NCI-H146 treated with DMSO at 0.1 percent for 48 hours (cell line): Measurements from ENCODE around the gene TRIM52.

ENCODE experiments used
- DNase-seq: peaks from one replicate; lab custom pipeline; 2025; ENCODE audit not compliant: unreplicated experiment; lab: John Stamatoyannopoulos, UW

TRIM52 gene

DNA sequence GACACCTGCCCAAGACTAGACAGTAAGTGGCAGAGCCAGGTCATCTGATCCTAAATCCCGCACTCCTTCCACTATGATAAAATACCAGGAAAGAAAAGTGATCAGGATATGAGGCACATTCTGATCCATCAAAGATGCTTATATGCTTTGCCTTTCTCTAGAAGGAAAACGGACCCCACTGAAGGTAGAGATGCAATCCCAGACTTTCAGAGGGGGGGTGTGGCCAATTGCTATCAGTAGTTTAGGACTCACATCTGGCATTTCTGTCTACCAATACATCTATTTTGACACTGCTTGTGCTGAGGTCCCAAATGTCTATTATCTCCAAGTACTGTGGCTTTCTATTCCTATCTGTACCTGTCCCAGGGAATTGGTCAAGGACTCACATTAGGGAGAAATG lies 1.7 kb downstream of the TRIM52 start:
- DNase-seq, result no peak

DNA sequence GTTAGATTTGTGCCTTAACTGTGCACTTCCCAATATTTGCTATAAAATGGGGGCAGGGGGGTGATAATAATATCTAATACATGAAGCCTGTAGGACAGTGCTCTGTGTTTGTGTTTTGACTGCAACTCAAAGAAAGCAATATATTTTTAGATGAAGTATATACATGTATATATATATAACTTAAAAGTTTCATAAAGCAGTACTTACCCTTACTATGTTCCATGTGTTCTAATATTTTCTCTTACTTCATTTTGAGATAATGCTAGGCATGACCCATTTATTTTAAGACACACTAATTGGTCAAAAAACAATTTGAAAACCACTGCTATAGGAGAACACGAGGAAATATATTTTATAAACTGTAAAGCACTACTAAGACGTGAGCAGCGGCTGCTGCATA lies 2.4 kb downstream of the TRIM52 start:
- DNase-seq, result no peak

DNA sequence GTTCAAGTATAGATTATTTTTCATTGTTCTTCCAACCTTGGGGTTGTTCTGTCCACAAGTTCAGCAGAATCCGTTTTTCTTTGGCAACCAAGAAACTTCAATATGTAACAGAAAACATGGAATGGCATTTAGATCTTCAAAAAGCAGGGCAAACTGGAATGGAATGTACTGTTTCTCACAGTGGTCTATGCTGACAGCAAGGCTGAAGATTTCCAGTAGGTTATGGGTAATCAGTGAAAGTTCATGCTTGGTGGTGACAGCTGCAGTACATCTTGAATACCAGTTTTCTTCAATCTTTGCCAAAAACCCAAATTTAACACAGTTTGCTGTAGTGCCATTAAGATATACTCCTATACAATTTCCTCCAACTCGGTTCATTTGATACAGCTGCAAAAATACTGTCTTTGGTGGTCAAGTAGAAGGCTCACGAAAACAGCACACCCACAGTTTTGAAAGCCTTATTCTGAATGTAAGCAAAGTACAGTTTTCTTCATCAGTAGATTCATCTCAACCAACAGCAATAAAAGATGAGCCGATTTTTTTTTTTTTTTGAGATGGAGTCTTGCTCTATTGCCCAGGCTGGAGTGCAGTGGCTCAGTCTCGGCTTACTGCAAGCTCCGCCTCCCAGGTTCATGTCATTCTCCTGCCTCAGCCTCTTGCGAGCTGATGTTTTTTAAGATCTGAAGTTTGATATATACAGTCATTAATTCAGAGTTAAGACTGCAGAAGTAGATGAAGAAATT lies 4.9 kb downstream of the TRIM52 start:
- DNase-seq, result no peak

DNA sequence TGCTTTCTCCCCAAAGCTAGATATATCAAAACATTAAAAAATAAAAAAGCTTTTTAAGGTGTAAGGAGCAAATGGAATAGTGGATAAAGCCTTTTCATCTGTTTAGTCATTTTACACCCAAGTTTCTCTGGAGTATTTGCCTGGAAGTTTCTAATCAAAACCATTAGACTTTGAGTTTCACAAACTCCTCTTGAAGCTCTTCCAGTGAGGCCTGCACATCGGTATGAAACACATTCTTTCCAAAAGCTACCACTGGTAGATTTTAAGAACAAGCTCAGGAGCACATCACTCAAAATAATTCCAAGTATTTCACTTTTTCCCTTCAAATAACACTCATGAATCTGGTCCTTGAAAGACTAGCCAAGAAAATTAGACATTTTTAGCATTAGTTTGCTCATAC lies 5.7 kb downstream of the TRIM52 start:
- no peak for DNase-seq

DNA sequence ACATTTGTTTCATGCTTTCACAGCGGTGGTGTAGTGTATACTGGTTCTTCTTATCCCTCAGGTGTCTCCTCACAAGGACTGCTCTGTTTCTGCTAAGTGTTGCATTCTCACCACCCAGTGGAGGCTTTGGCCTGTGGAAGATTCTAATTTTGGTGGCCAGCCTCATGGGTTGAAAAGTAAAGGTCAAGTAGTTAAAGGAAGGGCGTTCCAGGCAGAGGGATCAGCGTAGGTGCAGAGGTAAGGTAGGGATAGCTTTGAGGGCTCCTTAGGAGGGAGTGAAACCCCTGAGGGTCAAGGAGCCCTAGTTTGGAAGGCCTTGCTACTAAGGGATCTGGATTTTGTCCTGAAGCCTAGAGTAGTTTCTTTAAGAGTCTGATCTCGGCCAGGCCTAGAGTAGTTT lies 12.7 kb downstream of the TRIM52 start:
- DNase-seq, result no peak

DNA sequence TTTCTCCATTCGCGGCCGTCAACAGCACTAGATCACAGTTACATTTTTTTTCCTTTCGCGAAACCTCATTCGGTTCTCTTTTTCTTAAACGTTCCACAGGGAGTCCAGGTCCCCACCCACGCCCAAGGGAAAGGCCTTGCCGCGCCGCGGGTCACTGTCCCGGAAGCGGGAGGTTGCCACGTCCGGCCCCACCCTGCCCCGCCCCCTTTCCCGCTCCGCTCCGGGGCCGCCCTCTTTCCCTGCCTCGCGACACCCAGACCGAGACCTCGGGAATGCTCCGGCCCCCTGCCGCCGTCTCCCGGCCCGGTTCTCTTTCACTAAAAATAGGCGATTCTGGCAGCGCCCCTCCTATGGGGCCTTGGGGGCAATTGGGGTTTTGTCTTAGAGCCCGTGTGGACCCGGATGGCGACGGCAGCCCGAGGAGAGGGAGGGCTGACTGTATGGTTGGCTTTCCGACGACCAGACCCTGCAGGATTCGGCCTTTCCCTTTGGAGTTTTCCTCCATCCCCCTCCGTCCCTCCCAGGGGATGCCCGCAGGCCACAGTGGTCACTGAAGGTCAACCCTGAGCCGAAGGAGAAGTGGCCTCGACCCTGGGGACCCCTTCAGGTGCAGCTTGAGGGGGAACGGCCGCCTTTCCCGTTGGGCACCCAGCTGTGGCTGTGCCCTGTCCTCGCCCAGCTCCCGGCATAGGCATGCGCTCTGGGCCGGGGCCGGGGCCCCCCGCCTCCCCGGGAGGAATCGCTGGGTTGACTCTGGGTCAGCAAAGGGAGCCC lies 14.5 kb downstream of the TRIM52 start:
- DNase-seq, result no peak

DNA sequence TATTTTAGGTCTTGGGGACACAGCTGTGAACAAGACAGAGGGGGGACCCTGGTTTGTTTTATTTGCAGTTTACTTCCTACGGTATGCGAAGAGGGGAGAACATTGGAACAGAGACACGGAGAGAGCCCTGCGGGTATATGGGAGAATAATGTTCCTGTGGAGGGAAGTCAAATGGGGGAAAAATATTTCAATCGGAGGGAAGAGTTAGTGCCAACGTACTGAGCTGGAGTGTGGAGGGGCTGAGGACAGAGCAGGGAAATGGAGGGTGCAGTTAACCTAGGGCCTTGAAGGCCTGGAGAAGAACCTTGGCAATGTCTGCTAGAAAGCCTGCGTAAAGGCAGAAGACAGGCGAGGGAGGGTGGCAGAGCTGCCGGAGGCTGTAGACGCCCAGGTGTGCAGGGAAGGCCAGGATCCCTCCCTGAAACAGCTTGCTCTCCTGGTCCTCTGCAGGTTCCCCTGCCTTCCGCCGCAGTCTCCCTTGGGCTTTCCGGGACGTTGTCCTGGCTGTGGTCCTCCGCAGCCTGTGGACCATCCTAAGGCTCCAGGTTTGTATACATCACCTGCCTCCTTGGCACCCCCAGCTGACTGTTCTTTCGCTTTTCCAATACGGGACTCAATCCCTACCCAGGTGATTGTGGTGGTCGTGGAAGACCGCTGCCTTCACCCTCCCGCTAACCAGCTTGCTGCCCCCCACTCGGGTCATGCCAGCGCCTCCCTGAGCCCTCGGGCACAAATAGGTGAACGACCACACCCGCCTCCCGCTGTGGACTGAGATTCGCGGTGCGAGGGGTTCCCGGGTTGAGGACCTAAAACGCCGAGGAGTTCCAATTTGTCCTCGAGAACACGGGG lies 15.3 kb downstream of the TRIM52 start:
- DNase-seq, result no peak

DNA sequence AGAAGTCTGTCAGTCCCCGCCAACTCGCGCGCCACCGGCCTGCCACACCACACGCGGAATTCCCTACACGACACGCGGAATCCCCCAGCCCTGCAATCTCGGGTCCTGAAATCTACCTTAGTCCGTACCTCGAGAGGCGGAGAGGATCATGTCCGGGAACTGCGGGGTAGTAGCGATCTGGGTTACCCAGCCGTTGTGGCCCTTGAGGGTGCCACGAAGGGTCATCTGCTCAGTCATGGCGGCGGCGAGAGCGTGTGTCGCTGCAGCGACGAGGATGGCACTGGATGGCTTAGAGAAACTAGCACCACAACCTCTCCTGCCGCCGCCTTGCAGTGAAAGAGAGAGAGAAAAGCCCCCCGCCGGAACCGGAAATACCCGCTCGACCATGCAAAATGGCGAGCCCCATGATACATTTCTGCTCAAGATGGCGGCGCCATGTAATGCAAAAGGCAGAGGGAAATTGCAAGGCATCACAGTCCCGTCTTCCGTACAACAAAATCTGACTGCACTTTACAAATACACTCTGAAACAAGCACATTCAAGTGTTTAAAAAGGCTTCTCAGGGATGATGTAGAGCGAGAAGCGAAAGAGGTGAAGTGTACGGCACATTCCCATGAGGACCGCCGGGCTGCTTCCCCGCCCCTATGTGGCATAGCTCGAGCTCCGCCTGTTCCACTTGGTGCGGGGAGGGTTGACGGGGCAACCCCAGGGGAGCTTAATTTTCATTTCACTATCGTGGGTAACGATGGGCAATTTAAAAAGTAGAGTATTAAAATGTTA lies 17.2 kb downstream of the TRIM52 start, which contains the start of gene RACK1:
Gene RACK1 (minus strand): TSS at position 343 of the 780 bp plus-strand sequence. CDS start 106 bp downstream, at position 237.
- no peak for DNase-seq

DNA sequence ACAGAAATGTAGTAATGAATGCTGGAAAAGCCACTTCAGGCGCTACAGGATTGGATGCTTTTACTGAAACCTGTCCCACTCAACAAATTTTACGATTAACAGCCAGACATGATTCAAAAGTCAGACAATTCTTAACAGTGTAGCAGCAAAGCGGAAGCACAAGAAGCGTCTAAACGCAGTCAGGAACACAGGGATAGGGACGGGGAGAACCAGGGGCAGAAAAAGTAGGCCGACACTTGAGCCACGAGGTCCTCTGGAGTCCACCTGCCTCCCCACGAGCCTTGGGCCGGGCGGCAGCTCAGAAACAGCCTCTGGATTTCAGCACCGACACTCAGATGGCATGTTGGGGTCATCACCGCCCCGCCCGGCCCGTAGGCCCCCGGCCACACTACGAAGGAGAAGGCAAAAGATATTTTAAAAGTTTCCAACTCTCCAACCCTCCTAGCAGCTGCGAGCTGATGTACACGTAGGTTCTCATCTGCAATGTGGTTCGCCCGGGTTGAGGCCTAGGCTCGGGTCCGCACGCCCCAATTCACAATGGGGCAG lies 17.9 kb downstream of the TRIM52 start:
- DNase-seq, result no peak

DNA sequence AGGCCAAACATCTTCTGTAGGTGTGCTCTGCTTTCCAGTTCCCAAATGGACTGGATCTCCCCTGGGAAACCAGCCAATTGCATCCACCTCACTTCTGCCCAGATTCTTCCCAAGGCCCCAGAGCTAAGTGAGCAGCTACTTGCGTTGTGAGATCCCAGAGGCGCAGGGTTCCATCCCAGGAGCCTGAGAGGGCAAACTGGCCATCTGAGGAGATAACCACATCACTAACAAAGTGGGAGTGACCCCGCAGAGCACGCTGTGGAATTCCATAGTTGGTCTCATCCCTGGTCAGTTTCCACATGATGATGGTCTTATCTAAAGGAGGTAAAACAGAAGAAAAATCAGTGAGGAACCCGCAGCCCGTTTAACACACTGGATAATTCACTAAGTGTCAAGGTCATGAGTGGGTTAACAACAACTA lies 18.9 kb downstream of the TRIM52 start:
- DNase-seq, result no peak

DNA sequence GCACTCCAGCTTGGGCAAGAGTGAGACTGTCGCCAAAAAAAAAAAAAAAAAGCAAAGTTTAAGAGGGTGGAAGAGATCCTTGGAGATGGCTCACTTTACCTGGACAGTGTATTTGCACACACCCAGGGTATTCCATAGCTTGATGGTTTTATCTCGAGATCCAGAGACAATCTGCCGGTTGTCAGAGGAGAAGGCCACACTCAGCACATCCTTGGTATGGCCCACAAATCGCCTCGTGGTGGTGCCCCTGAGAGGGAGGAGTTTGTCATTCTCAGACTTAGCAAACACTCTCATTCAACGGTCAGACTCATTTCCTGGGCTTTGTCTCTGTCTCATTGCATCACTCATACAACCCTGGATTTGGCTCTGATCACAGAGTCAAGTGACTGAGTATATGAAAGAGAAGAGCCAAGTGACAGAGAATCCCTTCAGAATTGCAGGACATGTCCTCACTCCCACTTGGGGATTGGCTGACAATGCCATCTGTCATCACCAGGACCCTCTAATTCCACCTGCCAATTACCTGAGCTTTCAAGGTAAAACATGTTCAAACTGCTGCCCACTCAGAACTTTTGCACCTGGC lies 19.5 kb downstream of the TRIM52 start:
- no peak for DNase-seq

DNA sequence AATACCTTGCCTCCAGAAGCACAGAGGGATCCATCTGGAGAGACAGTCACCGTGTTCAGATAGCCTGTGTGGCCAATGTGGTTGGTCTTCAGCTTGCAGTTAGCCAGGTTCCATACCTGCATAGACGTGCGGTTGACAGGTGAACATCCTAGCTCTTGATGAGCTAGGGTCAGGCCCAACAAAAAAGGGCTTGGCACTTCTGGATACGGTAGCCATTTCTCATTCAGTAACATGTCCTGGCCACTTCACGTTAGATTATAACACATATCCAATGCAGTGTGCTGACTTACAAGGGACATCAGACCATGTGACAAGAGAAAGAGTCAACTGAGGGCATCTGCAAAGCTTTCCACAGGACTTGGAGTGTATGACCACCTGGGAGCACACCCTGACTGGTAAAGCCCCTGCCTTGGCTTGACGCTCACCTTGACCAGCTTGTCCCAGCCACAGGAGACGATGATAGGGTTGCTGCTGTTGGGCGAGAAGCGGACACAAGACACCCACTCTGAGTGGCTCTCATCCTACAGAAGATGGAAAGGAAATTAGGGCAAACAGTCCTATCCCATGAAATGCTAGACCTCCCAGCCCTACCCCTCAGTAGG lies 21.8 kb downstream of the TRIM52 start:
- no peak for DNase-seq

DNA sequence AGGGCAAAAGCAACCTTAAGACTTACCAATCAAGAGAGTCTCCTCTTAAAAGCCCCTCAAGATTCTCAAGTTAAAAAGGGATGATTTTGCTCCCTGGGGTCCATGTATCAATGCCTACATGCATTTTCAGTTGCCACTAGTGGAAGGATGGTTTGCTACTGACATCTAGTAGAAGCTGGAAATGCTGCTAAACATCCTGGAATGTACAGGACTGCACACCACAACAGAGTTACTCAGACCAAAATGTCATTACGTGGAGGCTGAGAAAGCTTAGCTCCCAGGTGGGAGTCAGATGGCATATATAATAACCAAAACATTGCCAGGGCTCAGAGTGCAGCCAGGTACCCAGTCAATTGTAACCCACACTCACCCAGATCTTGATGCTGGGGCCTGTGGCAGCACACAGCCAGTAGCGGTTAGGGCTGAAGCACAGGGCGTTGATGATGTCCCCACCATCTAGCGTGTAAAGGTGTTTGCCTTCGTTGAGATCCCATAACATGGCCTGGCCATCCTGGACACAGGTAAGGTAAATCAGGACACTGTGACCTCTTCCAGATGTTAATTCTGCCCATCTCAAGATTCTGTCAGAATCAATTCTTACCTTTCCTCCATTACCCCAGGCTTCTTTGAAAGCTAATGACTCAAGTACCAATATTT lies 23.1 kb downstream of the TRIM52 start:
- no peak for DNase-seq

DNA sequence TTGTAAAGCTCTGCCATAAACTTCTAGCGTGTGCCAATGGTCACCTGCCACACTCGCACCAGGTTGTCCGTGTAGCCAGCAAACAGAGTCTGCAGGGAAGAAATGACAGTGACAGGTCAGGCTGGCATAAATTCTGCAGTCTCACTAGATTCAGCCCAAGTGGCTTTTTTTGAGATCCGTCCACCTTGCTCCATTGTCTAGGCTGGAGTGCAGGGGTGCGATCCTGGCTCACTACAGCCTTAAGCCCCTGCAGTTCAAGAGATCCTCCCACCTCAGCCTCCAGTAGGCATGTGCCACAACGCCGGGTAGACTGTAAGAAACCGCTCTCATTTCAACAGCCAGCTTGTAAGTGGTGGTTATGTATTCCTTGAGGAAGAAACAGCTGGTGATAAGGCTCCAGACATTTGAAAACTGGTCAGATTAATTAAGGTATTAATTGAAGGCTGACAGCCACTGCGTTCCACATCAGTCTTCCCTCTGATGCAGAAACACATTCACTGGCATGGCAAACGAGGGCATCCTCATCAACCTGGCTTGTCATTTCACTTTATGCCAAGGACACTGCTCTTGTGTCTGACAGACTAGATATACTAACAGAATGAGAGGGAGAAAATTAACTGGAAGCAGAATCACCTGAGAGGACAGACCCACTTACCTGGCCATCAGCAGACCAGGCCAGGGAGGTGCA lies 23.8 kb downstream of the TRIM52 start:
- DNase-seq, result no peak

DNA sequence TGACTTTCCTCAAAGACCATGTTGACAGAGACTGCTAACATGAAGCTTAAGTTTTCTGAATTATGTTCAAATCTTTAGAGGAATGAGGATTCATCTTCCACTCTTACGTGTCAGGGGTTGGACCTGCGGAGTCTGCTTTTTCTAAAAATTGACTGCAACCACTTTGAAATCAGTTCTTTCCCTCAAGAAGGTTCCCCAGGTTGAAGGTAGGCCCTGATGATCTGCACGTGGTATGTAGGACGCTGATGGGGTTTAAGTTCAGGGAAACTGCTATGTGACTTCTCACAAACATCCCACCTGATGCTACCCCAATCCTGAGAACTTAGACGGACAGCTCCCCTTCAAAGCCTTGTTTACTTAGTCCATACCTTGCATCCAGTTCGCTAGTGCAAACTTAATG lies 24.5 kb downstream of the TRIM52 start:
- DNase-seq, result no peak

DNA sequence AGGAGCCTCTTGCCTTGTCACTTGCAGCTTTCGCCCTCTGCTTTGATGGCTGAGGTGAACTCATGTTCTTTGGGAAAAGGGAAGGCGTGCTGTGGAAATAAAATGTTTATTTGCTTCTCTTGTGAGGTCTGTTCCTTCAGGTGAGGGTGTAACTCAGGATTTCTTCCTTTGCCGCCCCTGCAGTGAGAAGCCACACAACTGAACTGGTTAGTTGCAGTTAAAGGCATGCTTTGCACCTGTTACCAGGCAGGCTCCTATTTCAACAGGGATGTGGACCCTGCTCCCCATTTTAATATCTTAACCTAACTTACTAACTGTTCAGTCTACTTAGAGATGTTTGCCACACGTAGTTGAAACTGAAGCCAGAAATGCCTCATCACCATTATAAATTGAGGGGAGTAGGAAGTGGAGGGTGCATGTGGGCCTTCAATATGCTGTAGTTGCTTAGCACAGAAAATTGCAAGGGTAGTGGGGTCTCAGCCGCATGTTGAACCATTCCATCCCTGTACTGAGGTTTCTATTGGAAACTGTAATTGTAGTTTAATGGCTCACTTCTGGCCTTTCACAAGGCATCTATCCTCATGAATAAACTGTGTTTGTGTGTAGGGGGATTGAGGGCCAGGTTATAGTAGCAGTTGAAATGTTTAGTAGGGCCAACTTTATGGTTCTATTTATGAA lies 25.1 kb downstream of the TRIM52 start:
- DNase-seq, result no peak

DNA sequence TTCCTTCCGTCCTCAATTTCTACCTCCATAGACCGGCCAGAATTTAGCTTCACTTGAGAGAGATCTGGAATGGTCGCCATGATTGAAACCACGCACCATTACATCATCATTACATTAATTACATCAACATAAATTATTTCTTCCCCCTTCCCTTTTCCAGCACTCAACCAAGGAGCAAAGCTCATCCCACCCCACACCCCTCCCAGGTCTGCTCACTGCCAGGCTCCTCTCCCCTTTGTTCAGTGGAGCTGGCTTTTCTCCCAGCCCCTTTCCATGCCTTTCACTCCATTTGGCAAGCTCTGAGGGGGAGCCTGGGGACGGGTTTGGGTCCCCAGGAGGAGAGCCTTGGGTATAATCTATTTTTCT lies 25.6 kb downstream of the TRIM52 start:
- DNase-seq, result no peak
